Panc1 (cell line): ENCODE results near the gene AGBL4. TPM values are rescaled to one million over a fixed set of nuclear protein-coding genes. Genes with fewer than 3 reads are reported as not detected.

Experiments used
- ATAC-seq: fragments of 200-7000 bp; cut with Tn5 transposase; 2 replicates; pipeline ENCODE4 v1.9.1; 2020; ENCODE audit warnings: mild to moderate bottlenecking, moderate library complexity
- BruUV-seq: library from RNA; stranded (reverse); fragments of 400-500 nt; replicated peaks from 2 replicates; lab custom pipeline; 2021; lab: Mats Ljungman, UMichigan
- CTCF ChIA-PET: fragments of 300-600 bp; sonication (Branson Sonifier 250); formaldehyde crosslinking; loops from one replicate; lab custom pipeline; 2022; ENCODE audit warnings: antibody characterized with exemption; lab: Charles Lee
- POLR2A ChIA-PET: fragments of 300-600 bp; sonication (Branson Sonifier 250); formaldehyde crosslinking; loops from one replicate; lab custom pipeline; 2022; ENCODE audit warnings: antibody characterized with exemption; lab: Charles Lee
- DNase-seq: peaks from one replicate; pipeline ENCODE4 v3.0.0-alpha.2; 2010; ENCODE audit warnings: low read depth, low spot score
- H3K27ac ChIP-seq: 2 replicates; pipeline ENCODE4 v1.5.1; 2011; ENCODE audit warnings: mild to moderate bottlenecking, low read length, inconsistent platforms
- H3K27me3 ChIP-seq: fragments of 200-500 bp; sonication (Bioruptor generic); 2 replicates; pipeline ENCODE4 v1.6.0; 2014; ENCODE audit warnings: low read length, inconsistent platforms; ENCODE audit not compliant: control insufficient read depth, insufficient read depth
- H3K36me3 ChIP-seq: fragments of 200-500 bp; sonication (Bioruptor generic); 2 replicates; pipeline ENCODE4 v1.5.1; 2014; ENCODE audit warnings: inconsistent platforms, mild to moderate bottlenecking, low read length, moderate library complexity; ENCODE audit not compliant: control insufficient read depth, insufficient read depth
- H3K4me1 ChIP-seq: 2 replicates; pipeline ENCODE4 v1.5.1; 2011; ENCODE audit warnings: inconsistent platforms, mild to moderate bottlenecking, low read length, moderate library complexity; ENCODE audit not compliant: control insufficient read depth, insufficient read depth
- H3K4me3 ChIP-seq, 2 experiments: 2 replicates each; pipeline ENCODE4 v1.5.1; 2011 to 2012; ENCODE audit warnings: low read depth in 2 of 2, low read length in 2 of 2, mild to moderate bottlenecking in 2 of 2, inconsistent platforms in 1 of 2, moderate library complexity in 1 of 2
- H3K9me3 ChIP-seq: fragments of 200-500 bp; sonication (Bioruptor generic); 2 replicates; pipeline ENCODE4 v1.5.1; 2014; ENCODE audit warnings: low read depth, mild to moderate bottlenecking, inconsistent platforms, low read length, moderate library complexity; ENCODE audit not compliant: control insufficient read depth, insufficient read depth
- POLR2AphosphoS5 ChIP-seq: IDR thresholded peaks from 2 replicates; pipeline ENCODE4 v1.6.1; 2012; ENCODE audit warnings: mild to moderate bottlenecking, low read depth, low read length, moderate library complexity
- SIN3A ChIP-seq: IDR thresholded peaks from 2 replicates; pipeline ENCODE4 v1.6.1; 2012; ENCODE audit warnings: low read depth, mild to moderate bottlenecking, low read length, moderate library complexity, borderline replicate concordance; ENCODE audit not compliant: insufficient read depth
- TCF7L2 ChIP-seq: IDR thresholded peaks from 2 replicates; pipeline ENCODE4 v1.6.1; 2011; ENCODE audit warnings: mild to moderate bottlenecking, low read depth, low read length, inconsistent platforms
- in situ Hi-C: cut with HindIII; loops from 2 replicates; pipeline ENCODE4 v1.10.0; 2016; ENCODE audit warnings: low sequenced_read_pairs, low pct_unique_long_range_greater_than_20kb
- intact Hi-C: fragments of 100-400 bp; cut with micrococcal nuclease; formaldehyde crosslinking; loops from one replicate; pipeline ENCODE4 v1.10.0; 2022; ENCODE audit not compliant: unreplicated experiment
- total RNA-seq: library from RNA; stranded (reverse); gene quantifications from one replicate; pipeline ENCODE4 v1.2.1, GENCODE V29; 2021; ENCODE audit not compliant: unreplicated experiment
- TF ChIP-seq, protein P1 (sequence below), 2 experiments: IDR thresholded peaks; 2 replicates each; pipeline ENCODE4 v1.6.1; 2011 to 2012; ENCODE audit warnings: low read depth in 2 of 2, control low read depth in 1 of 2, low read length in 1 of 2, mild to moderate bottlenecking in 1 of 2, moderate library complexity in 1 of 2; ENCODE audit not compliant: insufficient read depth in 1 of 2
- TF ChIP-seq, protein P2 (sequence below): fragments of 450-650 bp; IDR thresholded peaks from 2 replicates; pipeline ENCODE4 v1.5.1; 2017; ENCODE audit warnings: mild to moderate bottlenecking

Gene AGBL4
- total RNA-seq, 1 experiment from 2014 or later: not detected

- H3K27me3 ChIP-seq: no peaks in the 10 kb centered on the region
Measured at GRCh38 chr1:48581270-48581669, 1442.5 kb downstream of the AGBL4 start.

DNA sequence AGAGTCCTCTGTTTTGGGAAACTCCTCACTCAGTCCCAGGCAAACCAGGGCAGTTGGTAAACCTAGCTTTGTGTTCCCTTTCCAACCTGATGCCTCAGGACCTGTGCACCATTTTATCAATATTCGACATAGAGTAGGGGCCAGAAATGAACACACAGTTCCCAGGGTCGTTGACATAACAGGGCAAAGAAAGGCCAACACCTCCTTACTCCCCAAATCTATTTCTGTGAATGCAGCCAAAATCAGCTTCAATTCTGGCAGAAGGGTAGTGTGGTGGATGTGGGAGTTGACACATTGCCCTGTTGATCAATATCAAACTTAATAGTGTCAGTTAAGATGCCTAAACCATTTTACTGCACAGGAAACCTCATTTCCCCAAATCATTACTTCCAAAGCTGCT, 1447.2 kb downstream of the AGBL4 start:
- no peak overlapping the region for H3K4me3 ChIP-seq
- ATAC-seq (no peak), DNase-seq (no peak)
- H3K27me3 ChIP-seq: no peaks in the 10 kb centered on the region; the same call in 1 of the 2 replicates
- intact Hi-C loops: loop anchor here (10.0 kb wide), 1 partner anchor 1758 kb away; no protein-coding TSS in a partner anchor
- TF ChIP-seq SIN3A (no peak), TCF7L2 (no peak), POLR2AphosphoS5 (no peak)
- TF ChIP-seq, protein P1, sequence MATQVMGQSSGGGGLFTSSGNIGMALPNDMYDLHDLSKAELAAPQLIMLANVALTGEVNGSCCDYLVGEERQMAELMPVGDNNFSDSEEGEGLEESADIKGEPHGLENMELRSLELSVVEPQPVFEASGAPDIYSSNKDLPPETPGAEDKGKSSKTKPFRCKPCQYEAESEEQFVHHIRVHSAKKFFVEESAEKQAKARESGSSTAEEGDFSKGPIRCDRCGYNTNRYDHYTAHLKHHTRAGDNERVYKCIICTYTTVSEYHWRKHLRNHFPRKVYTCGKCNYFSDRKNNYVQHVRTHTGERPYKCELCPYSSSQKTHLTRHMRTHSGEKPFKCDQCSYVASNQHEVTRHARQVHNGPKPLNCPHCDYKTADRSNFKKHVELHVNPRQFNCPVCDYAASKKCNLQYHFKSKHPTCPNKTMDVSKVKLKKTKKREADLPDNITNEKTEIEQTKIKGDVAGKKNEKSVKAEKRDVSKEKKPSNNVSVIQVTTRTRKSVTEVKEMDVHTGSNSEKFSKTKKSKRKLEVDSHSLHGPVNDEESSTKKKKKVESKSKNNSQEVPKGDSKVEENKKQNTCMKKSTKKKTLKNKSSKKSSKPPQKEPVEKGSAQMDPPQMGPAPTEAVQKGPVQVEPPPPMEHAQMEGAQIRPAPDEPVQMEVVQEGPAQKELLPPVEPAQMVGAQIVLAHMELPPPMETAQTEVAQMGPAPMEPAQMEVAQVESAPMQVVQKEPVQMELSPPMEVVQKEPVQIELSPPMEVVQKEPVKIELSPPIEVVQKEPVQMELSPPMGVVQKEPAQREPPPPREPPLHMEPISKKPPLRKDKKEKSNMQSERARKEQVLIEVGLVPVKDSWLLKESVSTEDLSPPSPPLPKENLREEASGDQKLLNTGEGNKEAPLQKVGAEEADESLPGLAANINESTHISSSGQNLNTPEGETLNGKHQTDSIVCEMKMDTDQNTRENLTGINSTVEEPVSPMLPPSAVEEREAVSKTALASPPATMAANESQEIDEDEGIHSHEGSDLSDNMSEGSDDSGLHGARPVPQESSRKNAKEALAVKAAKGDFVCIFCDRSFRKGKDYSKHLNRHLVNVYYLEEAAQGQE (IDR thresholded peaks at IDR 0.05; ENCODE audit: insufficient read depth in 1 of 2, low read depth in 2 of 2, low read length in 1 of 2): no peak
- TF ChIP-seq, protein P2, sequence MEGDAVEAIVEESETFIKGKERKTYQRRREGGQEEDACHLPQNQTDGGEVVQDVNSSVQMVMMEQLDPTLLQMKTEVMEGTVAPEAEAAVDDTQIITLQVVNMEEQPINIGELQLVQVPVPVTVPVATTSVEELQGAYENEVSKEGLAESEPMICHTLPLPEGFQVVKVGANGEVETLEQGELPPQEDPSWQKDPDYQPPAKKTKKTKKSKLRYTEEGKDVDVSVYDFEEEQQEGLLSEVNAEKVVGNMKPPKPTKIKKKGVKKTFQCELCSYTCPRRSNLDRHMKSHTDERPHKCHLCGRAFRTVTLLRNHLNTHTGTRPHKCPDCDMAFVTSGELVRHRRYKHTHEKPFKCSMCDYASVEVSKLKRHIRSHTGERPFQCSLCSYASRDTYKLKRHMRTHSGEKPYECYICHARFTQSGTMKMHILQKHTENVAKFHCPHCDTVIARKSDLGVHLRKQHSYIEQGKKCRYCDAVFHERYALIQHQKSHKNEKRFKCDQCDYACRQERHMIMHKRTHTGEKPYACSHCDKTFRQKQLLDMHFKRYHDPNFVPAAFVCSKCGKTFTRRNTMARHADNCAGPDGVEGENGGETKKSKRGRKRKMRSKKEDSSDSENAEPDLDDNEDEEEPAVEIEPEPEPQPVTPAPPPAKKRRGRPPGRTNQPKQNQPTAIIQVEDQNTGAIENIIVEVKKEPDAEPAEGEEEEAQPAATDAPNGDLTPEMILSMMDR: no peak
- in situ Hi-C loops: no loop called here
- no TSS peak for BruUV-seq
- ChIA-PET CTCF (no interaction called here), POLR2A (no interaction called here)
- H3K9me3 ChIP-seq: no peaks in the 10 kb centered on the region
- no peak overlapping the region for H3K27ac ChIP-seq
- no peaks in the 10 kb centered on the region for H3K4me1 ChIP-seq
- H3K36me3 ChIP-seq: no peaks in the 10 kb centered on the region

More at GRCh38 chr1:48581270-48581669, 1442.5 kb downstream of the AGBL4 start:
- Histone ChIP-seq H3K4me3 (no peak overlapping the region), H3K36me3 (no peaks in the 10 kb centered on the region), H3K9me3 (no peaks in the 10 kb centered on the region), H3K4me1 (no peaks in the 10 kb centered on the region), H3K27ac (no peak overlapping the region)
- ChIA-PET POLR2A (no interaction called here), CTCF (no interaction called here)
- DNase-seq (no peak), ATAC-seq (no peak)
- TF ChIP-seq, protein P1 (IDR thresholded peaks at IDR 0.05; ENCODE audit: insufficient read depth in 1 of 2, low read depth in 2 of 2, low read length in 1 of 2): no peak
- TF ChIP-seq TCF7L2: no peak
- TF ChIP-seq, protein P2: no peak
- no peak for TF ChIP-seq SIN3A
- TF ChIP-seq POLR2AphosphoS5: no peak
- BruUV-seq: no TSS peak
- in situ Hi-C loops: no loop called here
- intact Hi-C loops: no loop called here
